ENCODE results near the gene MGAT3. TPM values are rescaled to one million over a fixed set of nuclear protein-coding genes. Genes with fewer than 3 reads are reported as not detected.

MGAT3 gene
- total and polyA plus RNA-seq, 9 of the 15 experiments (the other 6 are each of a cell fraction or from before 2014, with no cell fraction given) = 0.10 to 11.5 (median 4.6) TPM

GRCh38 chr22:39459681-39460080 lies 2.9 kb downstream of the MGAT3 start:
- DNase-seq (ENCODE audit: extremely low read depth in 1 of 4, low spot score in 3 of 4) (no peak), ATAC-seq (no peak), FAIRE-seq (no peak)
- H3K9me1 ChIP-seq (ENCODE audit: control insufficient read depth, insufficient read depth, low read length) = no peaks in the 10 kb centered on the region
- H3K79me2 ChIP-seq (ENCODE audit: control insufficient read depth, insufficient read depth, low read length) = peaks cover 56% of the 10 kb centered on the region
- in situ Hi-C loops (cut with MboI) = no loop called here
- no peaks in the 10 kb centered on the region for H4K20me1 ChIP-seq (replicated peaks; ENCODE audit: control insufficient read depth, insufficient read depth, low read length)
- no TSS peak for BruUV-seq (replicated peaks)
- no peaks in the 10 kb centered on the region for H3K36me3 ChIP-seq (ENCODE audit: control insufficient read depth, insufficient read depth, low read length)
- H3K27ac ChIP-seq (ENCODE audit: extremely low read depth, low read depth, low read length) = no peak overlapping the region
- TF ChIP-seq CREM (IDR thresholded peaks at IDR 0.05; ENCODE audit: low read depth) = no peak
- TF ChIP-seq ZKSCAN1 (IDR thresholded peaks at IDR 0.05; ENCODE audit: low read depth, low read length) = no peak
- TF ChIP-seq KDM5B (IDR thresholded peaks at IDR 0.05; ENCODE audit: insufficient replicate concordance, low read depth, low read length) = no peak
- no peak for TF ChIP-seq DIDO1 (tag; IDR thresholded peaks at IDR 0.05; ENCODE audit: low read depth)
- TF ChIP-seq NR3C1 (CRISPR knock-in tag; IDR thresholded peaks at IDR 0.05) = no peak
- no peak for TF ChIP-seq ZNF347 (CRISPR knock-in tag; IDR thresholded peaks at IDR 0.05; ENCODE audit: low read depth)
- no peak for TF ChIP-seq NUFIP1 (IDR thresholded peaks at IDR 0.05; ENCODE audit: partially characterized antibody)
- TF ChIP-seq ZBTB33 (CRISPR knock-in tag; IDR thresholded peaks at IDR 0.05) = no peak
- TF ChIP-seq ZNF785 (CRISPR knock-in tag; IDR thresholded peaks at IDR 0.05) = no peak
- TF ChIP-seq ZNF282 (CRISPR knock-in tag; IDR thresholded peaks at IDR 0.05) = no peak
- no peak for TF ChIP-seq NEUROD1 (IDR thresholded peaks at IDR 0.05; ENCODE audit: borderline replicate concordance, low read depth, low read length, partially characterized antibody)
- no peak for TF ChIP-seq NFIX (CRISPR knock-in tag; IDR thresholded peaks at IDR 0.05; ENCODE audit: low read depth)
- H3K4me3 ChIP-seq = no peak overlapping the region
- H3K9ac ChIP-seq (ENCODE audit: insufficient read depth in 1 of 2, low read depth in 2 of 2, low read length in 2 of 2) = no peak overlapping the region
- H3K4me1 ChIP-seq (replicated peaks in 1 of 2; ENCODE audit: control insufficient read depth in 2 of 2, insufficient read depth in 2 of 2, low read length in 2 of 2) = peaks cover 31 to 68% of the 10 kb centered on the region in 2 experiments
- H3K4me2 ChIP-seq (ENCODE audit: insufficient read depth, low read length) = no peak overlapping the region
- ChIA-PET POLR2A (interaction anchor here (0.7 to 3.0 kb wide), 2 partner anchors 9 to 11 kb away, joined by 3 to 11 read pairs; no protein-coding TSS in a partner anchor), CTCF (ENCODE audit: low intra/inter-chr PET ratio) (no interaction called here)
- no peak overlapping the region for H2AFZ ChIP-seq (ENCODE audit: low read depth, low read length)
- 84% methylated on average over 10 of the region's 11 CpGs for WGBS (ENCODE audit: insufficient coverage, low coverage, missing lambda C conversion rate)
- intact Hi-C loops (cut with micrococcal nuclease) = loop anchor here (5.0 kb wide), 1 partner anchor 58 kb away; no protein-coding TSS in a partner anchor
- H3K27me3 ChIP-seq (ENCODE audit: control insufficient read depth in 2 of 2, insufficient read depth in 2 of 2, low read length in 2 of 2) = no peaks in the 10 kb centered on the region
- no peaks in the 10 kb centered on the region for H3K9me3 ChIP-seq (replicated peaks; ENCODE audit: control insufficient read depth, insufficient read depth, low read depth, low read length)
